ENCODE data around the gene COL23A1.
"Not testable (repeated sequence)": the region's sequence is repeated elsewhere in the genome, so short reads cannot be mapped to it uniquely, and the experiment has no call there.

Gene COL23A1

GRCh38 chr5:178245389-178245788 is 344.8 kb downstream of the COL23A1 start:
- DNase-seq (ENCODE audit: low read depth, low spot score) = no peak

DNA sequence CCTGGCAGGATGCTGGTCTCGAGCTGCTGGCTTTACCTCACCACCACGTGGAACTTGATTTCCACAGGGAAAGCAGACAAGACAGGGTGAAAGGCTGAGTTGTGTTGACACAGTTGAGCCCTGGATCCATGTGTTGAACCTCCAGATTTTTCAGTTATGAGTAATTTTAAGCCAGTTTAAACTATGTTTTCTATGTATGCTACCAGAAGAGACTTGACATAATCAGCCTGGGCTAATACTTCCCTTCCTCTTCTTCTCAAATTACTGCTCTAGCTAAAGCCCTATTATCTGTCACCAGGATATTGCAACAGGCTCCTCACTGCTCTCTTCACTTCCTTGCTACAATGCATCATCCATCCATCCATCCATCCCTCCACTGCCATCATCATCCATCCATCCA is 345.6 kb downstream of the COL23A1 start:
- no peak for DNase-seq (ENCODE audit: low read depth, low spot score)

DNA sequence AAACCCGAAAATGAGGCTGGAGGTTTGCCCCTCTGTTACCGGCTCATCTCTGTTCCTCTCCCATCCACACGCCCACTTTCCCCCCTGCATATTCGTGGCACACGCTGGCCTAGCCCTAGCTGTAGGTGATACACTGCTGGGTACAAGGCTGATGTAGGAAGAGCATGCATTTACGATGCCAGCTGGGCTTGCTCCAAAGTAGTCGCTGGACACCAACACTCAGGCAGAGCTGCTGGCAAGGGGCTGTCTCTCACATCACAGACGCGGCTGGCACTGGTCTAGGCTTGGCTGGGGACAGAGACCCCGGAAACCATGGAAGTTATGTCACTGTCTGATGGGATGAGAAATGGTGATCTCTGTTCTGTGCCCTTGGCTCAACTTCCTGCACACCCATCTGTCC is 347.8 kb downstream of the COL23A1 start:
- DNase-seq (ENCODE audit: low read depth, low spot score) = no peak

DNA sequence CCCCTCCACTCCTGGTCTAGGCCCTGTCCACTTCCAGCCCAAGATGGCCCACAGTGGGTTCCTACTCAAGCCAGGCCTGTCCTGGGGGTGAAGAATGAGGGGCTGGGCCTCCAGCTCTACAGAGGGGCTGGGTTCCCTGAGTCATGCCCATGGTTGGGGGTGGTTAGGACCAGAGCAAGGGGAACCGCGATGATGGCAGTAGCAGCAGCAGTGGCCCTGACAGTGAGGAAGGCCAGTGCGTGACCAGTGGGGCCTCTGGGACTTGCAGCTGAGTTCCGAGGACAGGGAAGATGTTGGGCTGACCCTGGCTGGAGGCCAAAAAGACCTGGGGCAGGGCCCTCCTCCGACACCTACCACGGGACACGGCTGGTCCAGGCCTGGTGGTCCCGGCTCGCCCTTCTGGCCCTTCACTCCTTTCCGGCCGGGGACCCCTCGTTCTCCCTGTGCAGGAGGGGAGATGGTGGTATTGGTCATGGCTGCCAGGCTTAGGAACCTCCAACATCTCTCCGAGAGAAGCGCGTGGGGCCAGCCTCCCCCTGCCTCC is 348.4 kb downstream of the COL23A1 start:
- no peak for DNase-seq (ENCODE audit: low read depth, low spot score)

DNA sequence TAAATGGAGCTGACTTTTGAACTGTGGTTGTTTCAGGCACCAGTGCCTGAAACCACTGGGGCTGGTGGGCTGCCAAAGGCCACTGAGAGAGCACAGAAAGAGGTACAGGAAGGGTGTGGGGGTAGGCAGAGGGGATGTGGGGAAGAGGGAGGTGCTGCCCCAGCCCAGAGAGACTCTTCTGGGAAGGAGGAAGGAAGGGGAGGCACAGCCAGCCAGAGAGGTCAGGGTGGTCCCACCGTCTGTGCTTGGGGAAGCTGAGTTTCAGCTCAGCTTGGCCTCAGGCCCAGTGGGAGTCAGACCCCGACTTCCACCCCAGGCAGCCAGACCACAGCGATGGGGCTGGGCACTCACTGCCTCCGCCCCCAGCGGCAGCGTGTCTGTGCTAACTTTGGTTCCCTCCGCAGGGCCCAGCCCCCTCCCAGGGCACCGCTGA is 348.9 kb downstream of the COL23A1 start:
- no peak for DNase-seq (ENCODE audit: low read depth, low spot score)

DNA sequence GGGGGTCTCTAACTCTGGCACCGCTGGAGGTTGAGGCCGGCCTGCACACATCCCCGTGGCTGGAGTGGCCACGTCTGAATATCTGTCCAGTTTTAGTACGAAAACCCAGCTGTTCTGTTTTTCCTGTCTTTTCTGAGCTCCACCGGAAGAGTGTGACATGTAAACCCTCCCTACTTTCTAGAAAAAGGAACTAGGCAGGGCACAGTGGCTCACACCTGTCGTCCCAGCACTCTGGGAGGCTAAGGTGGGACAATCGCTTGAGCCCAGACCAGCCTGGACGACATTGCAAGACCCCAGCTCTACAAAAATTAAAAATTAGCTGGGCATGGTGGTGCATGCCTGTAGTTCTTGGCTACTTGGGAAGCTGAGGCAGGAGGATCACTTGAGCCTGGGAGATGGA is 349.4 kb downstream of the COL23A1 start:
- DNase-seq (ENCODE audit: low read depth, low spot score) = no peak

GRCh38 chr5:178240341-178240741 is 349.9 kb downstream of the COL23A1 start:
- no peak for DNase-seq (ENCODE audit: low read depth, low spot score)

GRCh38 chr5:178239626-178240301 is 350.4 kb downstream of the COL23A1 start:
- not testable (repeated sequence) for DNase-seq (ENCODE audit: low read depth, low spot score)

DNA sequence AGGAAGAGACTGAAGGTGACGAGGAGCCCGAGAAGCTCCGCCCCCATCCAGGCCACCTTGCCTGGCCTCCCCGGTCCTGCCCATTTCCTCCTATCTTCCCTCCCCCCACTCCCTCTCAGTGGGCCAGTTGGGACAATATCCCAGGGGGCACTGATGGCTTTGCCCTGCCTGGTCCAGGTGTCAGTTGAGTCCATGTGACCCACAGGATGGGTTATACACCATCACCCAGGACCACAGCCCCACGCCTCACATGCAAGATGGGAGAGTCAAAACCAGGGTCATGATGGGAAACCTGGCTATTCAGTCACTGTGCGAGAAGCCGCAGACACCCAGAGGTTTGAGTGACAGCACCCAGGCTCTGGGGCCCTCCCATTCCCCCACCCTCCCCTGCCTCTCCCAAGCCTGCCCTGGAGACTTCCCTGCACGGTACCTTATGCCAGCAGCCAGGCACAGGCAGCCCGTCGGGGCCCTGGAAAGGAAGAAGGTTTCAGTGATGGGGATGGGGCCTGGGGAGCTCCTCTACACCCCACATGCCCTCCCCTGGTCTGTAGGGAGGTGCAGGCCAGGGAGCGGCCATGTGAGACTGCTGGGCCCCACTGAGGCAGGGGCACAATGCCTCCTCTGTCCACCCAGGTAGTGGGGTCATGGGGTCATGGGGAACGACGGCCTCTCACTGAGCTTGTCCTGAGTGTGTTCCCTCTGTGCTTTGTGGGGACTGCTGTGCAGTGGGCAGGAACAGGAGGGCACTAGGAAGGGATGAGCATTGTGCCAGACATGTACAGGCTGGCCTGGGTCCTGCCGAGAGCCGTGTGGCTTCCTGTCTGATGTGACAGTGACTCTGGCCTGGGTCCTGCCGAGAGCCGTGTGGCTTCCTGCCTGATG is 351.2 kb downstream of the COL23A1 start:
- no peak for DNase-seq (ENCODE audit: low read depth, low spot score)

GRCh38 chr5:178238313-178238635 is 351.9 kb downstream of the COL23A1 start:
- DNase-seq (ENCODE audit: low read depth, low spot score) = no peak

GRCh38 chr5:178237431-178238312 is 352.5 kb downstream of the COL23A1 start:
- DNase-seq (ENCODE audit: low read depth, low spot score) = no peak

- DNase-seq (ENCODE audit: low read depth, low spot score) = no peak
These were observed 353.5 kb downstream of the COL23A1 start for GRCh38 chr5:178236679-178237078.

DNA sequence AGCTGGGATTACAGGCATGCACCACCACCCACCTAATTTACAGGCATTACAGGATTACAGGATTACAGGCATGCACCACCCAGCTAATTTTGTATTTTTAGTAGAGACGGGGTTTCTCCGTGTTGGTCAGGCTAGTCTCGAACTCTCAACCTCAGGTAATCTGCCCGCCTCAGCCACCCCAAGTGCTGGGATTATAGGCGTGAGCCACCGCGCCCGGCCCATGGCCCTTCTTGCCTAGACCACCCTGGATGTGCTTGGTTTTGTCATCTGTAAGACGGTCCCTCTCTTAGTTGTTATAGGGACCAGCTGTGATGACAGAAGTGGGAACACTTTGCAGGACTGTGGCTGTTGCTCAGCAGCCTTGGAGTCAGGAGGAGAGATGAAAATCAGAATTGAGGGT is 354.1 kb downstream of the COL23A1 start:
- no peak for DNase-seq (ENCODE audit: low read depth, low spot score)

DNA sequence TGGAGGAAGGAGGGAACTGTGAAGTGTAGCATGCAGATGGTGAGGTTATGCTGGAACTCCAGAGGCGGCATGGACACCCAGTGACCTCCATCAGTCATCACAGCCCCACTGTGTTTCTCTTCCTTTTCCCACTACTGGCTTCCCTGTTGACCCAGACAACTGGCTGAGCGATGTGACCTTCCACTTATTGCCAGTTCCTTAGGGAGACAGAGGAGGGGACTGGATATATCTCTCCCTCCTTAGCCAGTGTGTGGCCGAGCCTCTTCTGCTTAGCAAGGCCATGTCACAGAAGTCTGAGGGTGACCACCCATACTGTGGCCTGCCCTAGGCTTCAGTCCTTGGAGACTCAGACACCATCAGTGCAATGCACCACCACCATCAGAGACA is 354.6 kb downstream of the COL23A1 start:
- DNase-seq (ENCODE audit: low read depth, low spot score) = no peak

DNA sequence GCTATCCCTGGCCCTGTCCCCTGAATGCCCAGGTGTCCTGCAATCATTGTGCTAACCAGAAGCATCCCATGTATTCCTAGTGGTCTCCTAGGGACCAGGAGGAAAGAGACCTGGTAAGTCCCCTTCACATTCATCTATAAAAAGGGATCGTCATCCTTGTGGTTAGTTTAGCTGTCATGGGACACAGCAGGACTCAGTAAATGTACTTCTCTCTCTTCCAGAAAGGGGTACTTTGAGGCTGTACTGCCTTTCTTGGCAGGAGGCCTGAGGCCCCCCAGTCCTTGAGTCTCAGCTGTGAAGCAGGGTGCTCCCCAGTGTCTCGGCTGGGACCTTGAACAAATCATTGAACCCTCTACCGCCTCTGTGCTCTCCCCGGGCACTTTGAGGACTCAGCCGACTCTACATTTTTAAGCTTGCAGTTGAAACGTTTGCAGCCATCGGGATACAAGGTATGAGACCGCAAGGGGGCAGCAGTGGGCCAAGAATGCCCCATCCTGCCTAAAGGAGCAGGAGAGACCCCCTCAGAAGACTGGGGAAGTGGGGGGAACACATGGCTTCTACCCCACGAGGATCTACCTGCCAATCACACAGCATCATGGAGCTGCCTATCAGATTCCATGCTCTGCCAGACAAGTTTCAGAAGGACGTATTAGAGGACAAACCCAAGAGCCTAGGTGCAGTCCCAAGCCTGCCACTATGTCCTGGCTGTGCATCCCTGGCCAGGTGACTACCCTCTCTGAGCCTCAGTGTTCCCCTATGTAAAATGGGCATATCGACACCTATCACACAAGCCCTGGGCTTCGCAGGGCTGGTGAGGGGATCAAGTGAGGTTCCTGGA is 355.2 kb downstream of the COL23A1 start:
- no peak for DNase-seq (ENCODE audit: low read depth, low spot score)

- no peak for DNase-seq (ENCODE audit: low read depth, low spot score)
These were observed 356.0 kb downstream of the COL23A1 start for GRCh38 chr5:178234121-178234749.

GRCh38 chr5:178232920-178233429 is 357.2 kb downstream of the COL23A1 start:
- DNase-seq (ENCODE audit: low read depth, low spot score) = no peak

DNA sequence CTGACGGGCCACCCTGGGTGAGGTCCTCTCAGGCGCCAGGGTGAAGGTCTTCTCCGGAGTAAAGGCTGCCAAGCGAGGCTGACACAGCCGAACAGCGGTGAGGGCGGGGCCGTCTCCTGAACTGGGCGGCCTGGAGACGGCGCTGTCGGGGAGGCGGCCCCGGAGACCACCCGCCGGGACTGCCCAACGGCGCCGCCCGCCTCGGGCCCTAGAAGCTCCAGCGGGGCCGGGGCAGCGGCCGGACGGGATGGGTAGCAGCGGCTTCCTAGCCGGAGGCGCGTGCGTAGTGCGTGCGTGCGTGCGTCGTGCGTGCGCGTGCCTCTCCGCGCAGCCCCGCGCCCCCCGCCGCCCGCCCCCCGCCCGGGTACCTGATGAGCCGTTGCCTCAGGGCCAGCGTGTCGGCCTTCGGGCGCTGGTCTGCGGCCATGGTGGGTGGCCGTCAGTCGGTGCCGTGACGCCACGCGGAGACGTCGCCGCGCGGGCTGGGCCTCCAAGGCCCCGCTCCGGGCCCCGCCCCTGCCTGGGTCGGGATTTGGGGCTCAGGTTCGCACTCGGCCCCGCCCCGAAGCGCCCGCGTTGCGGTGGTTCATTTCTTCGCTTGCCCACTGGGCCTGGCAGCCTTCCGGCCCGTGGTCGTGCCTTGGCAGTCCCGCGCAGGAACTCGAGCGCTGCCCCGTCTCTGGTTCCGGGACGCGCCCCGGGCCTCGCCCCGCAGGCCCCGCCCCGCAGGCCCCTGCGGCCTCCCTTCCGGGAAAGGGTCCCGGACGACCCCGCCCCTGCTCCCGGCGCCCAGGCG is 357.9 kb downstream of the COL23A1 start, which contains the start of gene PHYKPL:
PHYKPL (minus strand) TSS at position 679 of the 796 bp plus-strand sequence; CDS start at position 427, 252 bp downstream.
- no peak for DNase-seq (ENCODE audit: low read depth, low spot score)

- no peak for DNase-seq (ENCODE audit: low read depth, low spot score)
These were observed 358.6 kb downstream of the COL23A1 start for GRCh38 chr5:178231539-178232123.

All from smooth muscle cell of the brain vasculature (primary cell).